Eye (tissue), 1 donor: ENCODE results near the gene PRKAR1B.

Experiments
- DNase-seq: peaks from one replicate; pipeline ENCODE4 v3.0.0-alpha.2; 2015

PRKAR1B gene

GRCh38 chr7:534075-534474 is 193.0 kb downstream of the PRKAR1B start:
- DNase-seq = no peak

GRCh38 chr7:533266-533665 is 193.8 kb downstream of the PRKAR1B start:
- no peak for DNase-seq

DNA sequence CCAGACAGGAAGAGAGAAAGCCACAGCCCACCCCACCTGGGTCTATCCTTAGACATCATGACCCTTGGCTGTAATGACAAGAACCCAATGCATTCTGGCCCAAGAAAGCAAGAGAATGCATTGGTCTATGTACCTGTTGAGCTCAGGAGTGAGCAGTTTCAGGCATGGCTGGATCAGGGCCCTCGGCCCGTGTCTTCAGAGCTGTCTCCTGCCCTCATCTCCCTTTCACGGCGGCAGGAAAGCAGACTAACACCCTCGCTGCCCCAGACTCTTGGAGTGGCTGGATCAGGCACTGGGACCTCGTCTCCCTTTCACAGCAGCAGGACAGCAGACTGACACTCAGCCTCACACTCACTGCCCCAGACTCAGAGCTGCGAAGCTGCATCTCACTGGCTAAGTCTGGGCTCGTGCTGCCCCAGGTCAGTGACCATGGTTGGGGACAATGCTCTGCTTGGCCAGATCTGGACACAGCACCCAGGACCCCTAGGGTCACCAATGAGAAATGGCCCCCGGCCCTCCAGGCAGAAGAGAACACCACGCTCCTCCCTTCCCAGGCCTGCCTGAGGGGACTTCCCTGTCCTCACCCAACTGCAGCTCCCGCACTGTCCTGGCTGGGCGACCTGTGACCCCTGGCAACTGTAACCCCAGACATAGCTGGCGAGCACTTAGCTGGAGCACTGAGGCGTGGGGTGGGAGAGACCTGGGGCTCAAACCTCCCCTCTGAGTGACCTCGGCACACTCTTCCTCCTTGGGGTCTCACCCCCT is 194.5 kb downstream of the PRKAR1B start:
- DNase-seq = no peak

GRCh38 chr7:531777-532176 is 195.3 kb downstream of the PRKAR1B start:
- DNase-seq = no peak

GRCh38 chr7:528451-528850 is 198.6 kb downstream of the PRKAR1B start:
- no peak for DNase-seq

- DNase-seq = no peak
These were observed 199.4 kb downstream of the PRKAR1B start for GRCh38 chr7:527723-528122.

DNA sequence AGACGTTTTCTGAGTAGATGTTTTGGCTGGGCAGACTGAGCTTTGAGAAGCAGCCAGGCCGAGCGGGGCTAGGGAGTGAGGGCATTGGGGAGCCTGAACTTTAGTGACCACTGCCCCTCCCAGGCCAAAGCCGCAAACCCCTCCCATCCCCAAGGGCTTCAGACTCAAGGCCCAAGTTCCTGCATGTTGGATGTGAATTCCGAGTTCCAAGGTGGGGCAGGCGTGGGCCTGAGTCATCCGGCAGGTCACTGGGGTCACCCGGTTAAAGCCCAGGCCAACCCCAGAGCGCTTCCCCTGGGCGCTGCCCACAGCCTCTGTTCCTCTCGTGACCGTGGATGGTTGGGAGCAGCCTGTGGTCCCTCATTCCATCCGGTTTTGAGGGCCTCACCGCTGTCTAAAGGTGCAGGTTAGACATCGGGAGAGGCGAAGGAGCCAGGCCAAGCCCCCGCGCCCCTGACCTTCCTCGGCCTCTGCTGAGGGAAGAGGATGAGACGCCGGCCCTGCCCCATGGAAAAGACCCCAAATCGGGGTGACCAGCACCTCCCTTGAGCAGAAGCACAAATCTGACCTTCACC is 200.5 kb downstream of the PRKAR1B start:
- DNase-seq = no peak

DNA sequence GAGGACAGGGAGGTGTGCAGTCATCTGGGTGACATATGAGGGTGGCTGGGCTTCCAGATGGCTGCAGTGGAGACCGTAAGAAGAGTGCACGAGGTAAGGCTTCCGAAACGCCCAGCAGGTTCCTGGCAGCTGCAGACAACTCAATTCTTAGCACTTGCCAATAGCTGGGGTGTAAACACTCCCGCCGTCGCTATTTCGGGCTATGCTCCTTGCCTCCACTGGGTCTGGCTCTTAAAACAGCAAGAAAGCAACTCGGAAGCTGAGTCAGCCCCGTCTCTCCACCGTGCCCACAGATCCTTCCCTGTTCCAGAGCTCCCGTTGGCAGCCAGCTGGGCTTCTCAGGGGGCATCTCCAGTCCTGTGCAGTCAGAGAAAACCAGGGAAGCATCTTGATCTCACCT is 201.3 kb downstream of the PRKAR1B start:
- DNase-seq = no peak

DNA sequence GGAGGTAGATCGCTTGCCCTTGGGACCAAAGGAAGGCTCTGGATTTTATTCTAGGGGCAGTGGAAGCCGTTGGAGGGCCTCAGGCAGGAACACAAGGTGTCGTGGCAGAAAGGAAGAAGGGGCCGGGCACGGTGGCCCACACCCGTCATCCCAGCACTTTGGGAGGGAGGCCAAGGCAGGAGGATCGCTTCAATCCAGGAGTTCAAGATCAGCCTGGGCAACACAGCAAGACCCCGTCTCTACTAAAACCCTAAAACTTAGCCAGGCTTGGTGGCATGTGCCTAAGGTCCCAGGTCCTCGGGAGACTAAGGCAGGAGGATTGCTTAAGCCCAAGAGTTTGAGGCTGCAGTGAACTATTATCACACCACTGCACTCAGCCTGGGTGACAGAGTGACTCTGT is 202.3 kb downstream of the PRKAR1B start:
- DNase-seq = no peak

GRCh38 chr7:523347-524336 is 203.4 kb downstream of the PRKAR1B start:
- DNase-seq = peak; percentile 50

DNA sequence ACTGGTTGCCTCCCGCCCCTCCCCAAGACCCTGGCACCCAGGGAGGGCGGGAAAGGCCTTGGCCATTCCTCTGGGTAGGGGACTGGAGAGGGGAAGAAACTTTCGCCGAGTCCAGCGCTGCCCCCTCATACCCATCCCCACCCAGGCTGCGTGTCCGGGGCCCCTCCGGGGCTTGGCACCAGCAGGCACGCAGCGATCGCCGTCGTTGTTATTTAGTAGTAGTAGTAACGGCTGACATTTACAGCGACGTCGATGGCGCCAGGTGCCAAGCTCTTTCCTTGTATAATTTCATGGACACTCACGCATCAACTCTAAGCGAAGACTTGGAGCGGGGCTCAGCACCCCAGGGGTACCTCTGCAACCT is 204.1 kb downstream of the PRKAR1B start:
- no peak for DNase-seq

DNA sequence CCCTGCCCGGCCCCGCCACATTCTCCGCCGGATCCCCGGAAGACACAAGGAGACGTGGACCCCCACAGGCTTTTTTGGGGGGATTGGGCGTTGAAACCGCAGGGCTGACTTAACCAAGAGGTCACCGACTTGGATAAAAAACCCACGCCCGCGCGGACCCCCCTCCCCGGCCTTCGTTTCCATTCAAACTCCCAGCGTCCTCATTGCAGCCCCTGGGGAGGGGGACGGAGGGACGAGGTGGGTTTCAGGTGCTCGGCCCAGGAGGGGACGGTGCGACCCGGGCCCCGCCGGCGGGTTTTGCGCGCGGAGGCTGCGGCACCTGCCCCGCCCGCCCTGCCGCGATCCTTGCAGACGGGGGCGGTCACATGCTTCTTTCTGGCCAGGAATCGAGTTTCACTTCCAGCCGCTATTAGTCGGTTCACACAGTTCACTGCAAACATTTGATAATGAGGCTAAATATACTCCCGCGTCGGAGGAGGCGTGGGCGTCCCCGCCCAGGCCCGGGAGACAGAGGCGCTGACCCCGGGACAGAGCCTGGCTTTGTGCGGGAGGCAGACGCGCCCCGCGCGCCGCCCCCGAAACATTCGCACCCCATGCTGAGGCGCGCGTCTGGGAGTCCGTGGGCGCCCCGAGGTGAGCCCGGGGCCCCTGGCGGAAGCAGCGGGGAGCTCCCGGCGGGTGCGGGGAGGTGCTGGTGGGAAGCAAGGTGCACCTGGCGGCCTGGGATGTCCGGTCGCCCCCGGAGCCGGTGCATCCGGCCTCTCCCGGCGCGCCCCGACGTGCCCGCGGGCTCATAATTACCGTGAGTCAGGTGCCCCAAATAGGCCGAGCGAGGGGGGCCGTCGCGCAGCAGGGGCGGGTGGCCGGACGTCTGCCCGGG is 204.8 kb downstream of the PRKAR1B start:
- peak; percentile 78 for DNase-seq

DNA sequence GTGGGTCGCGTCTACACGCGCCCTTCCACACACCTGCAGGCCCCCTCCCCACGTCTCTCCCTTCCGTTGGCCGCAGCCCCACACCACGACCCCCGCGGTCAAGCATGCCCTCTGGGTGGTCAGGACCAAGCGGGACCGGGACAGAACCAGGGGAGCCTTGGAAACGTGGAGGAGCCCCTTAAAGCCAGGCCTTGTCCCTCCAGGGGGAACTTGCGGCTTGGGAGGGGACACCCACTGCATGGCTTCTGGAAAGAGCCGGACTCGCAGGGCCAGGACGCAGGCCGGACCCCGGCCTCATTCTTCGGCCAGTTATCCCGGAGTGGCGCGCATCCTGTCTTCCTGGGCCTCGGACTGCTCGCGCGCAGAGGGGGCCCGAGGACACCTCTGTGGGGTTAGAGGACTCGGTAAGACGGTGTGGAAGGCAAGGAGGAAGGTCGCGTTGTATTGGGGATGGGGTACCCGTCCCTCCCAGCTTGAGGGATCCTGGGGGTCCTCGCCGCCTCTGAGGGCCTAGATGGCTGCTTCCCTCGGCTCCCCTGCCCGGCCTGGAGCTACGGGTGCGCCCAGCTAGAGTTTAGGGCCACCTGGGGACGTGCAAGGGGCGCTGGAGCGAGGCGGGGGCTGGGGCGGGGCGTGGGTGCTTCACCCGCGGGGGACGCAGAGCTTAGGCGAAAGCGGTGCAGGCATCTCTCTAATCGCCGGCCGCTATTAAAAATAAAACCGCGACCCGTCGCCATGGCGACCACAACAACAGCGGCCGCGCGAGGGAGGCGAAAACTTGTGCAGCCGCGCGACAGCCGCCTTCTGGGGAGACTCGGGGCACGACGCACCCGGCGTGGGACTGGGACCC is 205.6 kb downstream of the PRKAR1B start:
- peak; percentile 78 for DNase-seq

DNA sequence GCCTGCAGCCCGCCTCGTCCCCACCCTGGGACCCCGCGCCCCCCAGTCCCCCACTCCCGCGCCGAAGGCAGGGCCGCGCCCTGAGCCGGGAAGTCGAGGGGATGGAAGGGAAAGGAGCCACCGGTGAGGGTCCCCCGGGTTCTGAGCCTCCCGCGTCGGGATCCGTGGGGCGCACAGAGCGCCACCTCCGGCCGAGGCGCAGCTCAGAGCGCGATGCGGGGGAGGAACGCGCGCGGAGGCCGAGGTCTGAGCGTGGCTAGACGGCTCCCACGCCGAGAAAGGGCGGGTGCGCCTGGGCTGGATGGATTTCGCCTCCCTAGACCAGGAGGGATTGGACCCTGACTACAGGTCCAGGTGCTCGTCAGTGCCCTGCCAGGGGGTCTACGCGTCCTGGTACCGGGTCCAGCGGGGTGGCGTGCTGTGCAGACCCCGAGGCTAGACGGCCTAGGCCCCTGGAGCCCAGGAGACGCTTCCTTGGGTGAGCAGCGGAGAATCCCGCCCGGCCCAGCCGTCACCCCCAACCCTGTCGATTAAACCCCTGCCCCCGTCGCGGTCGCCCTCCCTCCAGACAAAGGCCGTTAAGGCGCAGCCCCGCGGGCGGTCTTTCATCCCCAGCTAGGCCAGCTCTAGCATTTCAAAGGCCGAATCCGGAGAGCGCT is 206.4 kb downstream of the PRKAR1B start:
- DNase-seq = peak; percentile 56

- peak; percentile 82 for DNase-seq
These were observed 207.3 kb downstream of the PRKAR1B start, which contains the start of gene PDGFA for GRCh38 chr7:519484-520390. Gene PDGFA (minus strand): TSS chr7:519846. CDS start chr7:519001, 845 bp downstream.

GRCh38 chr7:518630-519483 is 208.2 kb downstream of the PRKAR1B start:
- peak; percentile 83 for DNase-seq

DNA sequence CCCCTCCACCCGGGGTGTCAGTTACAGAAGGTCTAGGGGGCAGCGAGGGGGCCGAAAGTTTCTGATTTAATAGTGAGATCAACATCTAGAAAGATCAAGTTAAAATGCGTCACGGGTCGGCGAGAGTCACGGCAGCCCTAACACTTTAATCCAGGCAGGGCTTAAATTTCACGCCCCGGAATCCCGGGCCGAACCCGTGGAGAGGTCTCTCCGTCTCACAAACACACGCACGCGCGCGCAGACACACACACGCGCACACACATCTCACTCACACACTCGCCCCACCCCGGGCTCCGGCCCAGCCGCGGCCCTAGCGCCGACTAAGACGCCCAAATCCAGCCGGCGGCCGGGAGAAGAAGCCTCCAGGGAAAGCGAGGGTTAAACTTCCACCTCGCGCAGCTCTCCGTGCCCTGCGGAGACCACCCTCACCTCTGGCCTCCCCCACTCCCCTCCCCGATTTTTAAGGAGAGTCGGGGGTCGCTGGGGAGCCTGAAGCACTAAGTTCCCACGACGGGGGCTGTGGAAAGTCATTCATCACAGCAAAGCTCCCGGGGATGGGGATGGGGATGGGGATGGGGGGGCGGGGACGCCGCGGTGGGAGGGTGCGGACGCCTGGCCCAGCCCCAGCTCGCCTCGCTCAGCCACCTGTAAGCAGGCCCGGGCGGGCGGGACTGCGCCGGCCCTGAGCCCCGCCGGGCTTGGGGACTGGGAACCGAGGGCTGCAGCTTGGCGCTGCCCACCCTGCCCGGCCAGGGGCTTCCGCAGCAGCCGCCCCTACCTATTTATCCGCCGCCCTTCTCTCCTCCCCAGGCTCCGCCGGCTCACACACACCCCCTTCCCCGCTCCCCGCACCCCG is 209.1 kb downstream of the PRKAR1B start:
- peak; percentile 72 for DNase-seq
